ENCODE data around the gene CCDC154.

GRCh38 chr16:1443403-1443973, 868 bp downstream of the CCDC154 start:
- no peak for TF ChIP-seq GATA3 (IDR thresholded peaks at IDR 0.05; ENCODE audit: low read depth, low read length)
- TF ChIP-seq GATA2 (IDR thresholded peaks at IDR 0.05; ENCODE audit: low read depth, low read length): no peak

Data from SH-SY5Y (cell line).